Adrenal gland (tissue), 5 donors: ENCODE measurements around the gene ANKRD6.

ENCODE experiments used
- CTCF ChIP-seq, 6 experiments: fragments of 450-650 bp in 4 of 6; fragments of 200-600 bp in 2 of 6; sonication (generic) in 1 of 6; IDR thresholded peaks; 1 replicate in 5 of 6; 2 replicates in 1 of 6; pipeline versions ENCODE4 v1.5.1 to v1.8.0; 2016 to 2021; ENCODE audit warnings: antibody characterized with exemption in 6 of 6, mild to moderate bottlenecking in 2 of 6, moderate library complexity in 1 of 6
- POLR2A ChIP-seq, 2 donors: fragments of 450-650 bp; IDR thresholded peaks; one replicate each; pipeline ENCODE4 v1.6.1; 2017; ENCODE audit warnings: antibody characterized with exemption in 2 of 2, mild to moderate bottlenecking in 2 of 2, moderate library complexity in 1 of 2
- donor health status: DM: no; HTN: no; CAD: no.

GRCh38 chr6:89400912-89401399 is 32.0 kb upstream of the ANKRD6 start:
- no peak for TF ChIP-seq CTCF (IDR thresholded peaks at IDR 0.05)
- TF ChIP-seq POLR2A (IDR thresholded peaks at IDR 0.05), result no peak
